Lower leg skin (tissue), 4 donors: ENCODE measurements around the gene LEFTY2. TPM values are rescaled to one million over a fixed set of nuclear protein-coding genes. Genes with fewer than 3 reads are reported as not detected.
"Not testable (repeated sequence)": the region's sequence is repeated elsewhere in the genome, so short reads cannot be mapped to it uniquely, and the experiment has no call there.

Source experiments
- DNase-seq, 2 donors: peaks; one replicate each; pipeline ENCODE4 v3.0.0-alpha.2; 2019; ENCODE audit warnings: low spot score in 2 of 2
- H3K4me3 ChIP-seq: fragments of 200-600 bp; sonication (generic); 2 replicates; pipeline ENCODE4 v1.5.1; 2017; ENCODE audit warnings: mild to moderate bottlenecking, low read depth; ENCODE audit not compliant: poor library complexity, severe bottlenecking
- CTCF ChIP-seq, 3 donors: fragments of 450-650 bp; IDR thresholded peaks; one replicate each; pipeline ENCODE4 v1.5.1; 2016; ENCODE audit warnings: antibody characterized with exemption in 3 of 3, mild to moderate bottlenecking in 3 of 3, moderate library complexity in 2 of 3
- POLR2A ChIP-seq, 2 donors: fragments of 450-650 bp; IDR thresholded peaks; one replicate each; pipeline ENCODE4 v1.6.1; 2016 to 2017; ENCODE audit warnings: antibody characterized with exemption in 2 of 2, mild to moderate bottlenecking in 1 of 2, moderate library complexity in 1 of 2
- WGBS, 2 donors: methylation state at CpG; one replicate each; pipeline ENCODE4 v1.1.5; 2018; 5-methylcytosine and 5-hydroxymethylcytosine counted together
- intact Hi-C: fragments of 100-400 bp; cut with DNase I; formaldehyde crosslinking; loops from one replicate; pipeline ENCODE4 v1.15.0; 2023; ENCODE audit warnings: low total_unique reads
- microRNA-seq, 2 donors: library from miRNA; unstranded; fragments of <30 nt; microRNA quantifications; one replicate each; pipeline ENCODE4, GENCODE V29; 2016; ENCODE audit warnings: borderline replicate concordance in 2 of 2, borderline number of aligned reads in 1 of 2
- total RNA-seq, 4 donors: library from RNA; depleted of rRNA; stranded (reverse); fragments of >200 nt; gene quantifications; one replicate each; pipeline ENCODE4 v1.1.0, GENCODE V29; 2016

The LEFTY2 gene
- total RNA-seq, 4 donors from 2014 or later: 0.16 to 0.86 TPM; not detected in 2

GRCh38 chr1:225888898-225889601, 52.0 kb downstream of the LEFTY2 start, which contains the start of gene LEFTY1:
Gene LEFTY1, minus strand, starts transcription at chr1:225889146. Its CDS starts 80 bp downstream, at chr1:225889066.
- H3K4me3 ChIP-seq: no peak within 1 kb of the TSS
- intact Hi-C loops: no loop called here
- DNase-seq: no peak
- 84 to 91% methylated on average over 5 to 10 of the region's 11 CpGs for WGBS, 2 donors
- TF ChIP-seq POLR2A (IDR thresholded peaks at IDR 0.05) (no peak), CTCF (IDR thresholded peaks at IDR 0.05) (no peak)

GRCh38 chr1:225888289-225888897, 52.6 kb downstream of the LEFTY2 start:
- intact Hi-C loops: no loop called here
- no peak overlapping the region for H3K4me3 ChIP-seq
- TF ChIP-seq CTCF (IDR thresholded peaks at IDR 0.05) (no peak), POLR2A (IDR thresholded peaks at IDR 0.05) (no peak)
- 90 to 95% methylated on average over 13 to 17 of the region's 18 CpGs for WGBS, 2 donors
- DNase-seq: no peak

- 34 to 61% methylated on average over 3 to 8 of the region's 56 CpGs for WGBS, 2 donors
- DNase-seq, intact Hi-C loops, H3K4me3 ChIP-seq: not testable (repeated sequence)
Measured at GRCh38 chr1:225887554-225888288, 53.3 kb downstream of the LEFTY2 start.

- no peak for DNase-seq
- no peak for TF ChIP-seq CTCF (IDR thresholded peaks at IDR 0.05)
- 89 to 91% methylated on average over 7 of the region's 7 CpGs for WGBS, 2 donors
- no peak overlapping the region for H3K4me3 ChIP-seq
- intact Hi-C loops: no loop called here
Measured at GRCh38 chr1:225887030-225887314, 54.0 kb downstream of the LEFTY2 start.

Small RNA genes within 50 kb of the gene (microRNA-seq; reads per million reads assigned to microRNA genes)
- gene MIR6741: 0.68 to 1.1 reads per million in 2 donors

Other genes with a start within 250 kb of the LEFTY2 start
- 100 to 1,000 TPM; 117 to 191 (median 154) TPM for gene SRP9, start 163.4 kb downstream of the LEFTY2 start, total RNA-seq
- gene EPHX1, start 131.1 kb downstream of the LEFTY2 start, total RNA-seq: 10 to 100 TPM; 42.9 to 62.7 (median 56.8) TPM
- gene TMEM63A, start 58.8 kb downstream of the LEFTY2 start, total RNA-seq: 10 to 100 TPM; 29.1 to 49.1 (median 42.9) TPM
- 1 to 10 TPM in 1 of 4 donors, under 1 TPM in 2, not detected in 1; 0.19 to 1.2 (median 0.39) TPM for gene LEFTY1, start 52.1 kb downstream of the LEFTY2 start, total RNA-seq
- gene PYCR2, start 17.0 kb downstream of the LEFTY2 start, total RNA-seq: 10 to 100 TPM; 35.4 to 43.1 (median 37.9) TPM
- 10 to 100 TPM; 26.2 to 32.7 (median 30.9) TPM for gene SDE2, start 58.1 kb upstream of the LEFTY2 start, total RNA-seq
- gene H3-3A, start 121.5 kb upstream of the LEFTY2 start, total RNA-seq: 100 to 1,000 TPM; 304 to 569 (median 410) TPM
- 10 to 100 TPM; 39.7 to 57.6 (median 49.9) TPM for gene ACBD3, start 245.5 kb upstream of the LEFTY2 start, total RNA-seq